K562 (cell line): ENCODE results near the gene TRAF3IP3.

ENCODE experiments used
- CREB1 ChIP-seq, 2 experiments: sonication (generic) in 1 of 2; formaldehyde crosslinking in 1 of 2; IDR thresholded peaks; 2 replicates each; pipeline versions ENCODE4 v1.6.1 to v1.8.0; 2012 to 2022; ENCODE audit warnings: inconsistent platforms in 1 of 2, mild to moderate bottlenecking in 1 of 2, missing genetic modification reagents in 1 of 2, moderate library complexity in 1 of 2
- E2F6 ChIP-seq, 2 experiments: IDR thresholded peaks; 2 replicates each; pipeline ENCODE4 v1.6.1; 2011; ENCODE audit warnings: borderline replicate concordance in 1 of 2, control low read depth in 1 of 2, low read depth in 1 of 2, low read length in 1 of 2, mild to moderate bottlenecking in 1 of 2, mixed read lengths in 1 of 2, moderate library complexity in 1 of 2; ENCODE audit not compliant: insufficient read depth in 1 of 2, insufficient read length in 1 of 2, poor library complexity in 1 of 2, severe bottlenecking in 1 of 2; ENCODE audit errors: extremely low read depth in 1 of 2
- ELF1 ChIP-seq: fragments of 200-800 bp; sonication (Bioruptor generic); IDR thresholded peaks from 2 replicates; pipeline ENCODE4 v1.6.1; 2016; ENCODE audit warnings: missing genetic modification characterization, missing compliant biosample characterization
- ETV5 ChIP-seq: sonication (generic); formaldehyde crosslinking; IDR thresholded peaks from 2 replicates; pipeline ENCODE4 v1.4.0; 2020; ENCODE audit warnings: low read depth, mild to moderate bottlenecking, missing genetic modification reagents
- KAT8 ChIP-seq: fragments of 450-650 bp; IDR thresholded peaks from 2 replicates; pipeline ENCODE4 v1.6.1; 2016; ENCODE audit warnings: low read depth, mild to moderate bottlenecking
- POLR2A ChIP-seq: fragments of 450-650 bp; conservative IDR thresholded peaks from 2 replicates; pipeline ENCODE4 v1.6.1; 2016
- RAD21 ChIP-seq, 2 experiments: fragments of 250-450 bp in 1 of 2; fragments of 450-650 bp in 1 of 2; sonication (Bioruptor Pico) in 1 of 2; formaldehyde crosslinking in 1 of 2; IDR thresholded peaks in 1 of 2; conservative IDR thresholded peaks in 1 of 2; 2 replicates each; pipeline versions ENCODE4 v1.4.0 to v1.8.0; 2020 to 2022; ENCODE audit warnings: mild to moderate bottlenecking in 2 of 2, moderate library complexity in 1 of 2
- SP1 ChIP-seq: sonication (generic); formaldehyde crosslinking; IDR thresholded peaks from 2 replicates; pipeline ENCODE4 v1.8.1; 2022; ENCODE audit warnings: mild to moderate bottlenecking, missing genetic modification reagents
- TBP ChIP-seq: optimal IDR thresholded peaks from 2 replicates; pipeline ENCODE3; 2011; ENCODE audit warnings: low read depth, low read length, improper control_type of control experiment
- THRB ChIP-seq: fragments of 450-650 bp; formaldehyde crosslinking; conservative IDR thresholded peaks from 2 replicates; pipeline ENCODE4 v1.4.0; 2022; ENCODE audit warnings: mild to moderate bottlenecking, missing genetic modification characterization
- ZNF263 ChIP-seq: sonication (generic); formaldehyde crosslinking; IDR thresholded peaks from 2 replicates; pipeline ENCODE4 v1.8.0; 2022; ENCODE audit warnings: mild to moderate bottlenecking, missing genetic modification reagents, borderline replicate concordance
- ZNF3 ChIP-seq: fragments of 250-450 bp; sonication (Bioruptor Pico); IDR thresholded peaks from 2 replicates; pipeline ENCODE4 v1.5.0; 2021; ENCODE audit warnings: mild to moderate bottlenecking, moderate library complexity

- TF ChIP-seq ZNF263 (CRISPR knock-in tag) (no peak), RAD21 (CRISPR knock-in tag; conservative IDR thresholded peaks at IDR 0.05 in 1 of 2, IDR thresholded peaks at IDR 0.05 in 1 of 2) (no peak), KAT8 (no peak), CREB1 (IDR thresholded peaks at IDR 0.05) (no peak), CREB1 (CRISPR knock-in tag; IDR thresholded peaks at IDR 0.05) (no peak), TBP (no peak), SP1 (CRISPR knock-in tag) (no peak), ELF1 (tag) (no peak), ZNF3 (CRISPR knock-in tag) (no peak), E2F6 (IDR thresholded peaks at IDR 0.05; ENCODE audit: borderline replicate concordance in 1 of 2, extremely low read depth in 1 of 2, insufficient read depth in 1 of 2, insufficient read length in 1 of 2, low read depth in 1 of 2, low read length in 1 of 2, poor library complexity in 1 of 2, severe bottlenecking in 1 of 2) (no peak), POLR2A (no peak), ETV5 (no peak), THRB (CRISPR knock-in tag) (no peak)
Observed at GRCh38 chr1:209830722-209831121, 74.9 kb downstream of the TRAF3IP3 start.
